ENCODE measurements around the gene GJD4.

The GJD4 gene

GRCh38 chr10:35605191-35605590 is at the start of gene GJD4:
GJD4 (plus strand) TSS chr10:35605341; CDS start chr10:35605568, 227 bp downstream.
- H3K4me2 ChIP-seq: no peak within 1 kb of the TSS
- H3K27me3 ChIP-seq (ENCODE audit: insufficient read depth, low read depth): no peaks in the 10 kb centered on the region
- no peak within 1 kb of the TSS for H3K27ac ChIP-seq
- H3K36me3 ChIP-seq (ENCODE audit: insufficient read depth): no peaks in the 10 kb centered on the region
- no peak within 1 kb of the TSS for H3K4me3 ChIP-seq (IDR thresholded peaks at IDR 0.05; ENCODE audit: insufficient read depth, low read depth, low read length)
- no peaks in the 10 kb centered on the region for H4K20me1 ChIP-seq (ENCODE audit: insufficient read depth)
- no peak within 1 kb of the TSS for H2AFZ ChIP-seq (ENCODE audit: low read depth)
- H3K79me2 ChIP-seq (ENCODE audit: insufficient read depth, low read depth): no peaks in the 10 kb centered on the region
- TF ChIP-seq, protein P1, sequence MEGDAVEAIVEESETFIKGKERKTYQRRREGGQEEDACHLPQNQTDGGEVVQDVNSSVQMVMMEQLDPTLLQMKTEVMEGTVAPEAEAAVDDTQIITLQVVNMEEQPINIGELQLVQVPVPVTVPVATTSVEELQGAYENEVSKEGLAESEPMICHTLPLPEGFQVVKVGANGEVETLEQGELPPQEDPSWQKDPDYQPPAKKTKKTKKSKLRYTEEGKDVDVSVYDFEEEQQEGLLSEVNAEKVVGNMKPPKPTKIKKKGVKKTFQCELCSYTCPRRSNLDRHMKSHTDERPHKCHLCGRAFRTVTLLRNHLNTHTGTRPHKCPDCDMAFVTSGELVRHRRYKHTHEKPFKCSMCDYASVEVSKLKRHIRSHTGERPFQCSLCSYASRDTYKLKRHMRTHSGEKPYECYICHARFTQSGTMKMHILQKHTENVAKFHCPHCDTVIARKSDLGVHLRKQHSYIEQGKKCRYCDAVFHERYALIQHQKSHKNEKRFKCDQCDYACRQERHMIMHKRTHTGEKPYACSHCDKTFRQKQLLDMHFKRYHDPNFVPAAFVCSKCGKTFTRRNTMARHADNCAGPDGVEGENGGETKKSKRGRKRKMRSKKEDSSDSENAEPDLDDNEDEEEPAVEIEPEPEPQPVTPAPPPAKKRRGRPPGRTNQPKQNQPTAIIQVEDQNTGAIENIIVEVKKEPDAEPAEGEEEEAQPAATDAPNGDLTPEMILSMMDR (conservative IDR thresholded peaks at IDR 0.05; ENCODE audit: low read depth, low read length): no peak
- H3K9ac ChIP-seq: no peak within 1 kb of the TSS
- no peaks in the 10 kb centered on the region for H3K4me1 ChIP-seq (ENCODE audit: low read depth, poor library complexity, severe bottlenecking)

- Histone ChIP-seq H3K36me3 (ENCODE audit: insufficient read depth) (no peaks in the 10 kb centered on the region), H3K27ac (no peak overlapping the region), H3K79me2 (ENCODE audit: insufficient read depth, low read depth) (no peaks in the 10 kb centered on the region), H4K20me1 (ENCODE audit: insufficient read depth) (no peaks in the 10 kb centered on the region), H3K4me3 (IDR thresholded peaks at IDR 0.05; ENCODE audit: insufficient read depth, low read depth, low read length) (no peak overlapping the region), H3K4me1 (ENCODE audit: low read depth, poor library complexity, severe bottlenecking) (no peaks in the 10 kb centered on the region), H3K27me3 (ENCODE audit: insufficient read depth, low read depth) (no peaks in the 10 kb centered on the region), H3K4me2 (no peak overlapping the region), H2AFZ (ENCODE audit: low read depth) (no peak overlapping the region), H3K9ac (no peak overlapping the region)
- TF ChIP-seq, protein P1 (conservative IDR thresholded peaks at IDR 0.05; ENCODE audit: low read depth, low read length): no peak
Observed at GRCh38 chr10:35555962-35556930, 48.9 kb upstream of the GJD4 start.

- no peak overlapping the region for H3K4me2 ChIP-seq
- no peaks in the 10 kb centered on the region for H4K20me1 ChIP-seq (ENCODE audit: insufficient read depth)
- no peaks in the 10 kb centered on the region for H3K79me2 ChIP-seq (ENCODE audit: insufficient read depth, low read depth)
- H3K36me3 ChIP-seq (ENCODE audit: insufficient read depth): no peaks in the 10 kb centered on the region
- no peak overlapping the region for H3K9ac ChIP-seq
- no peak overlapping the region for H3K4me3 ChIP-seq (IDR thresholded peaks at IDR 0.05; ENCODE audit: insufficient read depth, low read depth, low read length)
- H2AFZ ChIP-seq (ENCODE audit: low read depth): no peak overlapping the region
- H3K27me3 ChIP-seq (ENCODE audit: insufficient read depth, low read depth): no peaks in the 10 kb centered on the region
- no peak overlapping the region for H3K27ac ChIP-seq
- no peaks in the 10 kb centered on the region for H3K4me1 ChIP-seq (ENCODE audit: low read depth, poor library complexity, severe bottlenecking)
- TF ChIP-seq, protein P1 (conservative IDR thresholded peaks at IDR 0.05; ENCODE audit: low read depth, low read length): no peak
Observed at GRCh38 chr10:35558276-35558675, 46.9 kb upstream of the GJD4 start.

GRCh38 chr10:35559416-35559815 is 45.7 kb upstream of the GJD4 start:
- H3K9ac ChIP-seq: no peak overlapping the region
- no peaks in the 10 kb centered on the region for H3K79me2 ChIP-seq (ENCODE audit: insufficient read depth, low read depth)
- no peak overlapping the region for H3K27ac ChIP-seq

More at GRCh38 chr10:35559416-35559815, 45.7 kb upstream of the GJD4 start:
- TF ChIP-seq, protein P1 (conservative IDR thresholded peaks at IDR 0.05; ENCODE audit: low read depth, low read length): no peak
- no peaks in the 10 kb centered on the region for H3K27me3 ChIP-seq (ENCODE audit: insufficient read depth, low read depth)
- H2AFZ ChIP-seq (ENCODE audit: low read depth): no peak overlapping the region
- no peaks in the 10 kb centered on the region for H3K4me1 ChIP-seq (ENCODE audit: low read depth, poor library complexity, severe bottlenecking)
- H3K36me3 ChIP-seq (ENCODE audit: insufficient read depth): no peaks in the 10 kb centered on the region
- no peak overlapping the region for H3K4me3 ChIP-seq (IDR thresholded peaks at IDR 0.05; ENCODE audit: insufficient read depth, low read depth, low read length)
- H3K4me2 ChIP-seq: no peak overlapping the region
- no peaks in the 10 kb centered on the region for H4K20me1 ChIP-seq (ENCODE audit: insufficient read depth)

All from KMS-11 (cell line).